Measurements from ENCODE around the gene GOLGA6L4. TPM values are rescaled to one million over a fixed set of nuclear protein-coding genes. Genes with fewer than 3 reads are reported as not detected.
"Not testable (repeated sequence)": the region's sequence is repeated elsewhere in the genome, so short reads cannot be mapped to it uniquely, and the experiment has no call there.

GOLGA6L4 gene, protein sequence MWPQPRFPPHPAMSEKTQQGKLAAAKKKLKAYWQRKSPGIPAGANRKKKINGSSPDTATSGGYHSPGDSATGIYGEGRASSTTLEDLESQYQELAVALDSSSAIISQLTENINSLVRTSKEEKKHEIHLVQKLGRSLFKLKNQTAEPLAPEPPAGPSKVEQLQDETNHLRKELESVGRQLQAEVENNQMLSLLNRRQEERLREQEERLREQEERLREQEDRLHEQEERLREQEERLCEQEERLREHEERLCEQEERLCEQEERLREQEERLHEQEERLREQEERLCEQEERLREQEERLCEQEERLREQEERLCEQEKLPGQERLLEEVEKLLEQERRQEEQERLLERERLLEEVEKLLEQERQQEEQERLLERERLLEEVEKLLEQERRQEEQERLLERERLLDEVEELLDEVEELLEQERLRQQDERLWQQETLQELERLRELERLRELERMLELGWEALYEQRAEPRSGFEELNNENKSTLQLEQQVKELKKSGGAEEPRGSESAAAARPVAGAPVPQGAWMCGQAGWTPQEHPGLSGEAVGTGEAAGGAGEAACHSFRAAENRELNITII
- total RNA-seq: 1 to 10 TPM in 1 of 3 donors, under 1 TPM in 2; 0.24 to 1.8 (median 0.53) TPM

GRCh38 chr15:84235573-84235972 is at the start of gene GOLGA6L4:
TSS of gene GOLGA6L4 (plus strand) at chr15:84235773. CDS start at chr15:84235835, 62 bp downstream.
- not testable (repeated sequence) for H3K36me3 Mint-ChIP-seq (ENCODE audit: insufficient read depth); ATAC-seq; H3K4me3 Mint-ChIP-seq; H3K27me3 Mint-ChIP-seq (ENCODE audit: low read depth); DNase-seq; H3K4me1 Mint-ChIP-seq (ENCODE audit: low read depth); H3K9me3 Mint-ChIP-seq

- H3K4me3 Mint-ChIP-seq; H3K27me3 Mint-ChIP-seq (ENCODE audit: low read depth); DNase-seq; H3K9me3 Mint-ChIP-seq; H3K4me1 Mint-ChIP-seq (ENCODE audit: low read depth); ATAC-seq; H3K36me3 Mint-ChIP-seq (ENCODE audit: insufficient read depth): not testable (repeated sequence)
Measured at GRCh38 chr15:84192982-84193381, 42.6 kb upstream of the GOLGA6L4 start.

DNA sequence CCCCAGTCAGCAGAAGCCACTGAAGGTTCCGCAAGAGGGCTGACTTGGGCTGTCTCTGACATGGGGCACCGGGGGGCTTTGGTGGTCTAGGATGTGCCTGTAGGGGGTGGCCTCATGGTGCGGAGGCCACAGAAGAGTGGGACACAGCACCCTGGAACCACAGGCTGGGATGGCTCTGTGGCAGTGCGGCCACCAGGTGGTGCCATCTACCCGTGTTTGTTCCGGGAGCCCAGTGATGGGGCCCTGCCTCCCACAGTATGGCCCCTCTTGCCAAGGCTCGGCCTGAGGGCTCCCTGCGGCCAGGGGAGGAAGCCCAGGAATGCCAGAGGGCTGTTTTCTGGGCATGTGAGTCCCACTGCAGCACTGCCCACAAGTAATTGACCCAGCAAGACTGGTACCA is 40.0 kb upstream of the GOLGA6L4 start:
- not testable (repeated sequence) for H3K9me3 Mint-ChIP-seq; H3K4me3 Mint-ChIP-seq; H3K36me3 Mint-ChIP-seq (ENCODE audit: insufficient read depth); DNase-seq; H3K27me3 Mint-ChIP-seq (ENCODE audit: low read depth); H3K4me1 Mint-ChIP-seq (ENCODE audit: low read depth)
- peak; percentile 88 to 98 for ATAC-seq

DNA sequence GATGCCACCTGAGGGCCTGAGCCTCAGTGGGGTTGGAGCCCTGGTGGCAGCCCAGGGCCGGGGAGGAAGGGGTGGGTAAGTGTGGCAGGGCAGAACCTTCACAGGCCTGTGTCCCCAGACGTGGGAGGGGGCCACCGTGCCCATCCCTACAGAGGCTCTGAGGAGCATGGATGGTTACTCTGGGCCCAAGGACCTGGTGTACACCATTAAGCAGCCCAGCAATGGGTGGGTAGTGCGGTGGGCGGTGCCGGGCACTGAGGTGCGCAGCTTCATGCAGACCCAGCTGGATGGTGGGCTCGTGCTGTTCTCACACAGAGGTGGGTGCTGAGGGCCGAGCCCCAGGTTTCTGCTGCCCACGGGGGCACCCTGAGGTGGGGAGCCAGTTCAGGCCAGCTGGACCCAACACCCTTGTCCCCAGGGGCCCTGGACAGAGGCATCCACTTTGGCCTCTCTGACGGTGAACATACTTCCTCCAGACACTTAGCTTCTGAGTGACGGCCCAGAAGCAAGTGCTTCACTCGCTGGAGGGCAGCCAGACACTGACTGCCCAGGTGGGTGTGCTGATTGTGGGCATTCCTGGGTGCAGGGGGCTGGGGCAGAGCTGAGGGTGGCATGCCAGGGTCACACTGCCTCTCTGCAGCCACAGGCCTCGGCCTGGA is 38.9 kb upstream of the GOLGA6L4 start:
- not testable (repeated sequence) for ATAC-seq, H3K9me3 Mint-ChIP-seq

DNA sequence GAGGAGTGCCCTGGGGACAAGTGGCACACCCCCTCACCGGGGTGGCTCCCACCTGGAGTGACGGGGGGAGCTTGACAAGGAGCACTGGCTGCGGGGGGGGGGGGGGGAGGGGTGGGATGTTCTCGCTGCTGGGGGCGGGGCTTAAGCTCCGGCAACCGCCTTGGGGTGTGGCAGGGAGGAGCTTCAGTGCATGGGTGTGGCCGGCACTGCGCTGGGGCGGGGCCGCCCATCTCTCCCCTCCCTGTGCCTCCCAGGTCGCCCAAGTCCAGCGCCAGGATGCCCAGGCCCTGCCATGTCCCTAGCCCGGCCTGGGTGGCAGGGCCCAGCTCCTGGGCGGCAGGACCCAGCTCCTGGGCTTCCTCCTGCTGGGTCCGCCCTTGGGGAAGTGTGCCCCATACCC is 35.7 kb upstream of the GOLGA6L4 start:
- not testable (repeated sequence) for ATAC-seq; H3K4me1 Mint-ChIP-seq (ENCODE audit: low read depth); DNase-seq; H3K9me3 Mint-ChIP-seq; H3K4me3 Mint-ChIP-seq; H3K27me3 Mint-ChIP-seq (ENCODE audit: low read depth); H3K36me3 Mint-ChIP-seq (ENCODE audit: insufficient read depth)

More for the DNA sequence above, 38.9 kb upstream of the GOLGA6L4 start:
- DNase-seq; H3K4me3 Mint-ChIP-seq; H3K4me1 Mint-ChIP-seq (ENCODE audit: low read depth); H3K27me3 Mint-ChIP-seq (ENCODE audit: low read depth); H3K36me3 Mint-ChIP-seq (ENCODE audit: insufficient read depth): not testable (repeated sequence)

GRCh38 chr15:84246441-84246840 is 10.9 kb downstream of the GOLGA6L4 start:
- H3K4me1 Mint-ChIP-seq (ENCODE audit: low read depth); H3K36me3 Mint-ChIP-seq (ENCODE audit: insufficient read depth); H3K4me3 Mint-ChIP-seq; H3K27me3 Mint-ChIP-seq (ENCODE audit: low read depth); DNase-seq; H3K9me3 Mint-ChIP-seq: not testable (repeated sequence)
- ATAC-seq: peak in 1 of 2 donors; percentile 46
